ENCODE data around the gene ZNF652. TPM values are rescaled to one million over a fixed set of nuclear protein-coding genes. Genes with fewer than 3 reads are reported as not detected.

Gene ZNF652
- total RNA-seq = 1 to 10 TPM; 5.3 to 5.5 TPM

GRCh38 chr17:49361902-49362722, at the start of gene ZNF652:
Gene ZNF652 (minus strand): TSS chr17:49362250. CDS start chr17:49317725, 44,525 bp downstream.
- Mint-ChIP-seq H3K4me1 (peaks cover 49% of the 10 kb centered on the region), H3K36me3 (no peaks in the 10 kb centered on the region), H3K9me3 (no peaks in the 10 kb centered on the region), H3K27ac (peak within 1 kb of the TSS; percentile 95), H3K4me3 (peak within 1 kb of the TSS; percentile 93), H3K27me3 (no peaks in the 10 kb centered on the region)
- DNase-seq = peak; percentile 91

DNA sequence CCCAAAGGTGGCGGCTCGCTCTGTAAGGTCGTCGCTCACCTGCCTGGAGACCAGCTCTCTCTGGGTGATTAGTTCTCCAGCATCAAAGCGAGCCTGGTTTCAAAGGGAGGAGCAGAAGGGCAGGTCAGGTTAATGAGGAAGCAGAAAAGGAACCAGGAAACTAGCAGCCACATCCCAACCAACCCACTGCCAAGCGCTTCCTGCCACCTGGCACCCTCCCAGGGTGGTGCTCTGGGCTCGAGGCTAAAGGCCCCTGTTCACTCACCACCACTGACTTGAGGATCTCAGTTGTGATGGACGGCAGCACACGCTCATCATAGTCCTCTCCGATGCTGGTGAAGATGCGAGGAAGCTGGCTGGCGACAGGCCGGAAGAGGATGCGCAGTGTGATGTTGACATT, 47.0 kb upstream of the ZNF652 start:
- no peak overlapping the region for H3K27ac Mint-ChIP-seq
- no peak for DNase-seq
- no peak overlapping the region for H3K4me3 Mint-ChIP-seq
- H3K9me3 Mint-ChIP-seq = no peaks in the 10 kb centered on the region
- H3K27me3 Mint-ChIP-seq = no peaks in the 10 kb centered on the region
- H3K36me3 Mint-ChIP-seq = peaks cover 58% of the 10 kb centered on the region
- peaks cover 45% of the 10 kb centered on the region for H3K4me1 Mint-ChIP-seq

- DNase-seq = peak; percentile 84
- H3K9me3 Mint-ChIP-seq = no peaks in the 10 kb centered on the region
- H3K27ac Mint-ChIP-seq = no peak overlapping the region
- peaks cover 64% of the 10 kb centered on the region for H3K36me3 Mint-ChIP-seq
- H3K27me3 Mint-ChIP-seq = no peaks in the 10 kb centered on the region
- peaks cover 50% of the 10 kb centered on the region for H3K4me1 Mint-ChIP-seq
- no peak overlapping the region for H3K4me3 Mint-ChIP-seq
These were observed 46.0 kb upstream of the ZNF652 start for GRCh38 chr17:49407981-49408501.

DNA sequence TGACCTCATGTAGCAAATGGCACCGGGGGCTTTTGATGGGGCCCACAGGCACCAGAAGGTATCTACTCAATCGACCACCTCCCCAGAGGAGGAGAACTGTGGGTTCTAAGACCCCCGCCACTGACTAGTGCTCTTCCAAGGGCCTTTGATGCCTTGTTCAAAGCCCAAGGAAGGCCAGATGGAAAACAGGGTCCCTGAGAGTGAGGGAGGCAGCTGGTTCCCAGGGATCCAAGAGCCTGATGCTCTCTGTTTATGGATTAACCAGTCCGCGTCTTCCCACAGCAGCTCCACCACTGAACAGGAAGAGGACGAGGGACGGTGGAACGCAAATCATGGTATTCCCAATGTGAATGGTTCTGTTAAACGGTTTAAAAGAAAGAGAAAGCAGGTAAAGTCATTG, 45.0 kb upstream of the ZNF652 start:
- H3K27ac Mint-ChIP-seq = no peak overlapping the region
- no peaks in the 10 kb centered on the region for H3K27me3 Mint-ChIP-seq
- peaks cover 63% of the 10 kb centered on the region for H3K36me3 Mint-ChIP-seq
- H3K9me3 Mint-ChIP-seq = no peaks in the 10 kb centered on the region
- DNase-seq = no peak
- H3K4me3 Mint-ChIP-seq = no peak overlapping the region
- H3K4me1 Mint-ChIP-seq = peaks cover 48% of the 10 kb centered on the region

GRCh38 chr17:49406421-49407061, 44.5 kb upstream of the ZNF652 start:
- Mint-ChIP-seq H3K27me3 (no peaks in the 10 kb centered on the region), H3K27ac (no peak overlapping the region), H3K4me3 (no peak overlapping the region), H3K4me1 (peaks cover 45% of the 10 kb centered on the region), H3K9me3 (no peaks in the 10 kb centered on the region), H3K36me3 (peaks cover 60% of the 10 kb centered on the region)
- no peak for DNase-seq

DNA sequence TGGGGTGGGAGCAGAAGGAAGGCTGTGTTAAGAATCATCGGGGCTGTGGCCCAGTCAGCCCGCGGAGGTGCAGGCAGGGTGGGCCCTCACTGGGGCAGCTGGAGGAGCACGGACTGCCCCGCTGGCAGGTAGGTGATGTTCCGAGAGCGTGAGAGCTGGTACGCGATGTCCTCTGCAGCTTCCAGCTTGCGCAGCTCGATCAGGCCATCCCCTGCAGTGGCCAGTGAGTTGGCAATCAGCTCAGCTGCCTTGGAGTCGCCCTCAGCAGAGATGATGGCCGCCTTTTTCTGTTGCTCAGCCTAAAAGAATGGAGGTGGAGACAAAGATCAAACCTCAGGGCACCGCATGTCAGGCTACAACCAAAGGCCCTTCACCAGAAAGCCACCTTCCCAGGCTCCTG, 42.9 kb upstream of the ZNF652 start:
- Mint-ChIP-seq H3K4me1 (peaks cover 43% of the 10 kb centered on the region), H3K27me3 (no peaks in the 10 kb centered on the region), H3K36me3 (peaks cover 49% of the 10 kb centered on the region), H3K4me3 (no peak overlapping the region), H3K27ac (peak overlapping the region; percentile 29), H3K9me3 (no peaks in the 10 kb centered on the region)
- no peak for DNase-seq

DNA sequence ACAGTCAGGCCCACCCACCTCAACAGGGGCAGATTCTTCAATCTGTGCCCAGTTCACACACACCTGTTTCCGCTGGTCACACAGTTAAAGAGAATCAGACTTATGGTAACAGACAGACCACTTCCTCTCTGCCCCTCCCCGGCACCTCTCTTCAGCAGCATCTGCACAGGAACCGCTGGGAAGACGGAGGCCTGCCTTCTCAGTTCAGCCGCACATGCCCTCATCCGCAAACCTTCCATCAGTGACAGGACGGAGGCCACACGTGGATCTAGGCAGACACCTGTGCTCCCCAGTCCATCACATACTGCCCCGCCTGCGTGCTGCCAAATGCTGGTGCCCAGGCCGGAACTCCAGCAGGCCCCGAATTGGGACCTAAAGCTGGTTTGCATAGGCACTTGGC, 42.3 kb upstream of the ZNF652 start:
- Mint-ChIP-seq H3K4me3 (no peak overlapping the region), H3K27me3 (no peaks in the 10 kb centered on the region), H3K27ac (peak overlapping the region; percentile 29), H3K36me3 (peaks cover 48% of the 10 kb centered on the region), H3K4me1 (peaks cover 43% of the 10 kb centered on the region), H3K9me3 (no peaks in the 10 kb centered on the region)
- DNase-seq = no peak

- no peaks in the 10 kb centered on the region for H3K9me3 Mint-ChIP-seq
- no peak for DNase-seq
- no peaks in the 10 kb centered on the region for H3K27me3 Mint-ChIP-seq
- peaks cover 38% of the 10 kb centered on the region for H3K4me1 Mint-ChIP-seq
- H3K4me3 Mint-ChIP-seq = no peak overlapping the region
- peaks cover 43% of the 10 kb centered on the region for H3K36me3 Mint-ChIP-seq
- peak overlapping the region; percentile 68 for H3K27ac Mint-ChIP-seq
These were observed 41.7 kb upstream of the ZNF652 start for GRCh38 chr17:49403514-49404289.

GRCh38 chr17:49402706-49403105, 40.7 kb upstream of the ZNF652 start:
- Mint-ChIP-seq H3K36me3 (peaks cover 33% of the 10 kb centered on the region), H3K27ac (no peak overlapping the region), H3K27me3 (no peaks in the 10 kb centered on the region), H3K4me1 (peaks cover 28% of the 10 kb centered on the region), H3K4me3 (no peak overlapping the region), H3K9me3 (no peaks in the 10 kb centered on the region)
- DNase-seq = no peak

GRCh38 chr17:49401971-49402611, 40.0 kb upstream of the ZNF652 start:
- Mint-ChIP-seq H3K36me3 (peaks cover 28% of the 10 kb centered on the region), H3K4me3 (no peak overlapping the region), H3K27me3 (no peaks in the 10 kb centered on the region), H3K9me3 (no peaks in the 10 kb centered on the region), H3K4me1 (peaks cover 27% of the 10 kb centered on the region), H3K27ac (no peak overlapping the region)
- DNase-seq = no peak

DNA sequence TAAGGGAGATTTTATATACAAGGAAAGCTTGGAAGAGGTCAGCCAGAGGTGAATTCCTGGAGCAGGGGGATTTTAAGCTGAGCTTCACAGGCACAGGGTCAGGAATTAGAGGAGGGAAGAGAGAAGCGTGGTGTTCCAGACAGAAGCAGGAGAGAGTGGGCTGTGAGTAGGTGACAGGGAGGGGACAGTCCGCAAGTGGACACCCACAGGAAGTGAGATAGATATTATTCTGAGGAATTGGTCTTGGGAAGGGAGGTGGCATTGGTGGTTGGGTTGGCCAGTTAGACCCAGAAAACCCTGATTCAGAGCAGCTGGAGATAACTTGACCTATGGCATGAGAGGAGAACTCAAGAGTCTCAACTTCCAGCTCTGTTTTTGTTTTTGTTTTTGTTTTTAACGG, 37.9 kb upstream of the ZNF652 start:
- H3K36me3 Mint-ChIP-seq = peaks cover 17% of the 10 kb centered on the region
- H3K27ac Mint-ChIP-seq = peak overlapping the region; percentile 16
- no peak overlapping the region for H3K4me3 Mint-ChIP-seq
- no peaks in the 10 kb centered on the region for H3K9me3 Mint-ChIP-seq
- no peak for DNase-seq
- H3K27me3 Mint-ChIP-seq = no peaks in the 10 kb centered on the region
- peaks cover 14% of the 10 kb centered on the region for H3K4me1 Mint-ChIP-seq

- H3K27me3 Mint-ChIP-seq = no peaks in the 10 kb centered on the region
- no peak for DNase-seq
- no peaks in the 10 kb centered on the region for H3K9me3 Mint-ChIP-seq
- no peak overlapping the region for H3K4me3 Mint-ChIP-seq
- H3K36me3 Mint-ChIP-seq = peaks cover 3% of the 10 kb centered on the region
- H3K4me1 Mint-ChIP-seq = peaks cover 10% of the 10 kb centered on the region
- no peak overlapping the region for H3K27ac Mint-ChIP-seq
These were observed 35.5 kb upstream of the ZNF652 start for GRCh38 chr17:49397586-49397985.

DNA sequence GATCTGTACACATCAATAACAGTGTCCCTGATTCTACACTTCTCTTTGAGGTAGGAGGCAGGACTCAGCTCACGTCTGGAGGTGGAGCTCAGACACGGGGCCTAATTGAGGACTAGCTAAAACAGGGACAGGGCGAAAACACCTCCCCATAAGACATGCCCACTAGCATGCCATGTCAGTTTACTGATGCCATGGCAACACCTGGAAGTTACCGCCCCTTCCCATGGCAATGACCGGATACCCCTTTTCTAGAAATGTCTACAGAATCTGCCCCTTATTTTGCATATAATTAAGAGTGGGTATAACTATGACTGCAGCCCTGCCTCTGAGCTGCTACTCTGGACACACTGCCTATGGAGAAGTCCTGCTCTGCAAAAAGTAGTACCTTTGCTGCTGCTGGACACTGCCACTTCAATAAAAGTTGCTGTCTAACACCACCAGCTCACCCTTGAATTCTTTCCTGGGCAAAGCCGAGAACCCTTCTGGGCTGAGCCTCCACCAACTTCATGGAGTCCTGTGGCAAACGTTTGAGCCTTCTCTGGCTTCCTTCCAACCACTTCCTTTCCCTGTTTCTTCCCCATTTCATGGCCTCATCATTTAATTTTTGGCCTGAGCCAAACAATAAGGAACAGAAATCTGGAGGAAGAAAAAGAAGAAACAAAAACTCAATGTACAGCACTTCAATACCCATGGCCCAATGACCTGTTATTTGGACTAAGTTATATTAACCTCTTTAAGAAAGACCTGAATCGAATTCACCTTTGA, 31.6 kb upstream of the ZNF652 start:
- Mint-ChIP-seq H3K36me3 (peaks cover 6% of the 10 kb centered on the region), H3K4me1 (peaks cover 37% of the 10 kb centered on the region), H3K27me3 (no peaks in the 10 kb centered on the region), H3K9me3 (no peaks in the 10 kb centered on the region), H3K27ac (no peak overlapping the region), H3K4me3 (no peak overlapping the region)
- DNase-seq = no peak
